ENCODE results near the gene CCDC171. TPM values are rescaled to one million over a fixed set of nuclear protein-coding genes. Genes with fewer than 3 reads are reported as not detected.
A peak's percentile ranks its signal among the peaks of the same experiment; 100 is the strongest.

CCDC171 gene
- total and polyA plus RNA-seq, 8 donors: 1.5 to 3.7 (median 2.7) TPM

DNA sequence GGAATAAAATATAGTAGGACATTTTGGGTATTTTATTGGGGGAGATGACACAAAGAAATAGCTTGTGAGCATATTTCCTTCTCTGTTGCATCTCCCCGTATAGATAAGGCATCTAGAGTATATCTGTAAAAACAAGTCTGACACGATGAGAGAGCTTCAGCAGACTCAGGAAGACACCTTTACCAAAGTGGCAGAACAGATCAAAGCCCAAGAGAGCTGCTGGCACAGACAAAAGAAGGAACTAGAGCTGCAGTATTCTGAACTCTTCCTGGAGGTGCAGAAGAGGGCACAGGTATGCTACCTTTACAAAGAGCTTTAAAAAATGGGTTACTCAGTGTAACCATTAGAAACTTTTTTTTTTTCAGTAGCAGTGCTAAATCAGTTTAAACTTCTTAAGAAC is 176.7 kb downstream of the CCDC171 start:
- 77 to 90% methylated on average over 2 of the region's 2 CpGs for WGBS, 2 donors
- Histone ChIP-seq H3K27ac (no peak overlapping the region), H3K4me1 (no peaks in the 10 kb centered on the region), H3K9me3 (no peaks in the 10 kb centered on the region), H3K27me3 (no peaks in the 10 kb centered on the region), H3K4me3 (no peak overlapping the region), H3K36me3 (no peaks in the 10 kb centered on the region)
- no peak for TF ChIP-seq CTCF (IDR thresholded peaks at IDR 0.05)
- no peak for FAIRE-seq
- DNase-seq: no peak
- intact Hi-C loops (cut with DNase I): no loop called here
- no peak for ATAC-seq

- FAIRE-seq: peak; percentile 20
- DNase-seq: no peak
- no peaks in the 10 kb centered on the region for H3K27me3 ChIP-seq
- no peak for ATAC-seq
- no peak overlapping the region for H3K27ac ChIP-seq
- H3K36me3 ChIP-seq: no peaks in the 10 kb centered on the region
- intact Hi-C loops (cut with DNase I): no loop called here
- no peak overlapping the region for H3K4me3 ChIP-seq
- no peak for TF ChIP-seq CTCF (IDR thresholded peaks at IDR 0.05)
- H3K4me1 ChIP-seq: no peaks in the 10 kb centered on the region
- H3K9me3 ChIP-seq: no peaks in the 10 kb centered on the region
- 70 to 82% methylated on average over 5 of the region's 5 CpGs for WGBS, 2 donors
Observed at GRCh38 chr9:15735083-15735857, 182.4 kb downstream of the CCDC171 start.

GRCh38 chr9:15736569-15736968 is 183.7 kb downstream of the CCDC171 start:
- no peaks in the 10 kb centered on the region for H3K27me3 ChIP-seq
- DNase-seq (no peak), ATAC-seq (no peak), FAIRE-seq (no peak)
- intact Hi-C loops (cut with DNase I): no loop called here
- no peaks in the 10 kb centered on the region for H3K4me1 ChIP-seq
- no peaks in the 10 kb centered on the region for H3K36me3 ChIP-seq
- WGBS, 2 donors: 87 to 88% methylated on average over 6 of the region's 6 CpGs
- no peaks in the 10 kb centered on the region for H3K9me3 ChIP-seq
- no peak overlapping the region for H3K4me3 ChIP-seq
- no peak overlapping the region for H3K27ac ChIP-seq
- no peak for TF ChIP-seq CTCF (IDR thresholded peaks at IDR 0.05)

DNA sequence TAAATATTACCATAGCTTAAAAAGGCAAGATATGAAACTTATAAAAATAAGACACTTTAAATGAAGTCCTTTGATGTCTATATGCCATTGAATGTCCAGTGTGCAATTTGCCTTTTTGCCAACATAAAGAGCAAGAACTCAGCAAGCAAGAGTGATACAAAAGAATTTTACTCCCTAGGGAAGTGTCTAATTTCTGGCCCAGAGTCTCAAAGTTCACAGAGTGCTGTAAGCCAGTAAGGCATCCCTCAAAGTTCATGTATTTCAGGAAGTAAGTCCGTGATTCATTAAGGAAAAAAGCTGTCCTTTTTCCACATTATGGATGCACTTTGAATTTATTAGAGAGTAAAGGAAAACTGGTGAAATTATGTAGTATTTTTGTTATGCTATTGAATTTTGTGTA is 185.2 kb downstream of the CCDC171 start:
- H3K27ac ChIP-seq: no peak overlapping the region
- no peak for FAIRE-seq
- H3K9me3 ChIP-seq: no peaks in the 10 kb centered on the region
- H3K4me3 ChIP-seq: no peak overlapping the region
- no peaks in the 10 kb centered on the region for H3K4me1 ChIP-seq
- intact Hi-C loops (cut with DNase I): no loop called here
- H3K36me3 ChIP-seq: no peaks in the 10 kb centered on the region
- H3K27me3 ChIP-seq: no peaks in the 10 kb centered on the region
- DNase-seq: no peak
- 82 to 84% methylated on average over 1 of the region's 1 CpG for WGBS, 2 donors
- TF ChIP-seq CTCF (IDR thresholded peaks at IDR 0.05): no peak
- no peak for ATAC-seq

DNA sequence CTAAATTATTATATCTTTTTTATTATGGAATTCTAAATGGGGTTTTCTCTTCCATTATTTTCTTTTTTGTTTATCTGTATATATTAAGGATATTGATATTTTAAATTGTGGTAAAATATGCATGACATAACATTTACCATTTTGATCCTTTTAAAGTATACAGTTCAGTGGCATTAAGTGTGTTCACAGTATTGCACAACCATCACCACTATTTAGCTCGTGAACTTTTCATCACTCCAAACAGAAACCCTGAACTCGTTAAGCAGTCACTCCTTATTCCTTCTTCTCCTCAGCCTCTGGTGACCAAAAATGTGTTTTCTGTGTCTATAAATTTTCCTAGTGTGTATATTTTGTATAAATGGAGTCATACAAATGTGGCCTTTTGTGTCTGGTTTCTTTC is 188.2 kb downstream of the CCDC171 start:
- H3K4me3 ChIP-seq: no peak overlapping the region
- H3K27ac ChIP-seq: no peak overlapping the region
- no peaks in the 10 kb centered on the region for H3K9me3 ChIP-seq
- H3K4me1 ChIP-seq: no peaks in the 10 kb centered on the region
- H3K36me3 ChIP-seq: no peaks in the 10 kb centered on the region
- intact Hi-C loops (cut with DNase I): no loop called here
- DNase-seq: no peak
- TF ChIP-seq CTCF (IDR thresholded peaks at IDR 0.05): no peak
- no peak for ATAC-seq
- H3K27me3 ChIP-seq: no peaks in the 10 kb centered on the region
- WGBS, 2 donors: 40 to 44% methylated on average over 2 of the region's 2 CpGs
- FAIRE-seq: no peak
